ENCODE measurements around the gene PDE7B.
"Not testable (repeated sequence)": the region's sequence is repeated elsewhere in the genome, so short reads cannot be mapped to it uniquely, and the experiment has no call there.

Gene PDE7B

DNA sequence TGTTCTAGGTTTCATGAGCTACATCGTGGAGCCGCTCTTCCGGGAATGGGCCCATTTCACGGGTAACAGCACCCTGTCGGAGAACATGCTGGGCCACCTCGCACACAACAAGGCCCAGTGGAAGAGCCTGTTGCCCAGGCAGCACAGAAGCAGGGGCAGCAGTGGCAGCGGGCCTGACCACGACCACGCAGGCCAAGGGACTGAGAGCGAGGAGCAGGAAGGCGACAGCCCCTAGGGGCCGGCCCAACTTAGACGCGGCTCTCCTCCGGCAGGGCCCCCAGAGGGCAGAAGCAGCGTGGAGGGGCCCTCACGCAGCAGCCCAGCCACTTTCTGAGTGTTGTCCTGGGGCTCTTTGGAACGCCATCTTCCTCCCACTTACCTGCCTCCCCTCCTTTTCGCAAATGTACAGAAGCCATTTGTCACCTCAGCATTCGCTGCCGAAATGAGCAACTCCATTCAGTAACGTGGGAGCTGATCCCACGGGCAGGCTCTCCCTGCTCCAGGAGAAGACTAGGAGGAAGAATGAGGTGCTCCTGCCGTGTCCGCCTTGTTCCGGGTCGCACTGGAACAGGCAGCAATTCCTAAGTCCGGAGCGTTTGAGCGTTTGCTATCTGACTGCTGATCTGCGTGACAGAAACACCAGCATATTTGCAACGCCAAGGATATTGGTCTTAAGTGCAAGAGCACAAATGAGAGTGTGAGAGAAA lies 340.3 kb downstream of the PDE7B start:
- no peak for DNase-seq (ENCODE audit: low spot score)

DNA sequence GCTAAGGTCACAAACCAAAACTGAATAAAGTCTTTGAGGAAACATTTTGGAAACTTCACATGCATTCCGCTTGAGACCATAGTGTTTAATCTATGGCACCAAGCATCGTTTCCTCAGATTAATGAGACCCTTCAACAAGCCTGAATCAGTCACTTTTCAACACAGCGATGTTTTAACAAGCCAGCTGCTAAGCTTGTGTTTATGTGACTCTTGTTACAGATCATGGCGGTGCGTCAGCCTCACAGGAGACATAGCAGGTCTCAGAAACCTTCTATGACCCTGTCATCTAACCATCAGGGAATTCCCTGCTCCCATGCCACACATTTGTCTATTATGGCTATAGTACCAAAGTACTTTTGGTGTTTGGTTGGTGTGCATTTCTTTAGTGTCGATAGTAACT lies 341.4 kb downstream of the PDE7B start:
- no peak for DNase-seq (ENCODE audit: low spot score)

DNA sequence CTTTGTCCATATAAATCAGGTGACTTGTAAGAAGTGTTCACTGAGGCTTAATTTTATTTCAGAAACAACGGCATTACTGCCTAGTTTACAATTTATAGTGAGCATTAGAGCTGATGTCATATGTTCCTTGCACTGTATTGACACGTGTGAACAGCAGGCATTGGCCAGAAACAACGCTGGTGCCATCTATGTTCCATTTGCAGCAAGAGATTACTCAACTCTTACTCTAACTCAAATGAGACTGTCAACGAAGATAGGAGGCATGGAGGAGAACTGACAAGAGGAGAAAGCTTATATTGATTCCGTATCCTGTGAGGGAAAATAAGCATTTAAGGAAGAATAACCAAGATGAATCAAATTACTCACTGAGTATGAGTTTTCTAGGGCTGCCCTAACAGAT lies 350.2 kb downstream of the PDE7B start:
- DNase-seq (ENCODE audit: low spot score): no peak

DNA sequence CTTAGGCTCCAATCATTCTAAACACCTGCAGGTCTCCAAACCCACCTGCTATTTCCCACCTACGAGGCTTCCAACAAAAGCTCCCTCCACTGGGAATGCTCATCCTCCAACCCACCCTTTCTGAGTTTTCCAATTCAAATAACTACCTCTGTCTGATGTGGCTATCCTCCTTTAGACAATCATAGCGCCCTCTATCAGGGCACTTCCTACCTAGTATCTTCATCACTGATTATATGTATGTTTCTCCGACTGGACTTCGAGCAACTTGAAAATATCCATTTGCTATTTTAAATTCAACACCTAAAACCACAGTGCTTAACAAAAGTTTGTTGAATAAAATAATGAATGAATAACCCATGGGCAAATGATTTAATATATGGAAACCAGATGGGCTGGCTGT lies 357.3 kb downstream of the PDE7B start:
- DNase-seq (ENCODE audit: low spot score): no peak

DNA sequence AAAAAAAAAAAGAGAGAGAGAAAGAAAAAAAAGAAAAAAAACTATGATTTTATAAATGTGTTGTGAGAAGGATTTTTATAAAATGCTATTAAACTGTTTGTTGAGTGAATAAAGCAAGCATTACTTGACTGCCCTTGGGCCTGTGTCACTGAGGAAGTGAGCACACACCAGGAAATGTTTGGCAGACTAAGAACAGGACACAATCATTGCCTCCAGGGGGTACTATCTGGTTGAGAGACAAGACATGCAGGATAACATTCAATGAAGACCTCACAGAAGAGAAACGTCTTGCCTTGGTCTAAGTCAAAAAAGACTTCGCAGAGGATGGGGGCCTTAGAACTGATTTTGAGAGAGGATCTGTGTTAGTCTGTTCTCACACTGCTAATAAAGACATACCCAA lies 358.0 kb downstream of the PDE7B start:
- no peak for DNase-seq (ENCODE audit: low spot score)

DNA sequence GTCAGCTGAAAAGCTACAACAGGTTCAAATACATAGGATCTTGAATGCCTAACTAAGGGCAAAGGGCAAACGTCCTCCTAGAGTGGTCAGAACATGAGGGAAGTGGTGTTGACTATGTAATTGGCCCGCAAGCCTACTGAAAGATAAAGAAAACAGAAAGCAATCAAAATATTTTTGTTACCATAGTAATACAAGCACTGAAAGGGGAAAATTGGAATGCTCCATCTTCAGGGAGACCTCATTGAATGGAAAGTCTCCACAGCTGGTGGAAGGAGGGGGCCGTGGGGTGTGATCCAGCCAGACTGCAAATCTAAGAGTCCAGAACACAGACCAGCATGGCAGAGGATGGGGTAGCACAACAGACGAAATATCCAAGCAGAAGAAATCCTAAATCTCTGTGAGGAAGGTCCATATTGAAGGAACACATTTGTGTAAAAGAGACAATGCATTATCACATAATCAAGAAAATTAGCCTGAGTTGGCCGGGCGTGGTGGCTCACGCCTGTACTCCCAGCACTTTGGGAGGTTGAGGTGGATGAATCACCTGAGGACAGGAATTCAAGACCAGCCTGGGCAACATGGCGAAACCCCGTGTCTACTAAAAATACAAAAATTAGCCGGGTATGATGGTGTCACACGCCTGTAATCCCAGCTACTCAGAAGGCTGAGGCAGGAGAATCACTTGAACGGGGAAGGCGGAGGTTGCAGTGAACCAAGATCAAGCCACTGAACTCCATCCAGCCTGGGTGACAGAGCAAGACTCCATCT lies 359.1 kb downstream of the PDE7B start:
- DNase-seq (ENCODE audit: low spot score): no peak

DNA sequence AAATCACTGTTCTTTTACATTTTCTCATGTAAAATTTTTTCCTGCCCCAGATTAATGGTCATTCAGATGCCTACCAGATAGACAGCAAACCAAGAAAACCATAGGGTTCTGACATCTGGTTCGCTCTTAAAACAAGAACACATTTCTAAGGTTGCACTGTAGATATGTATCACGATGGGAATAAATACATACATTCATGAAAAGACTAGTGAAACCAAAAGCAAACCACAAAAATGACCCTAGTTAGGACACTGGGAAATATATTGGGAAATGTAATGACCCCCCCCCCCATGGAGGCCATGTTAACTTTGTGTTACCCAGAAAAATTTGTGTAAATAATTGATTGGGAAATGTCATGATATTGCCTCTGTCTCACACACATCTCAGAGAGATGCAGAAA lies 361.1 kb downstream of the PDE7B start:
- no peak for DNase-seq (ENCODE audit: low spot score)

DNA sequence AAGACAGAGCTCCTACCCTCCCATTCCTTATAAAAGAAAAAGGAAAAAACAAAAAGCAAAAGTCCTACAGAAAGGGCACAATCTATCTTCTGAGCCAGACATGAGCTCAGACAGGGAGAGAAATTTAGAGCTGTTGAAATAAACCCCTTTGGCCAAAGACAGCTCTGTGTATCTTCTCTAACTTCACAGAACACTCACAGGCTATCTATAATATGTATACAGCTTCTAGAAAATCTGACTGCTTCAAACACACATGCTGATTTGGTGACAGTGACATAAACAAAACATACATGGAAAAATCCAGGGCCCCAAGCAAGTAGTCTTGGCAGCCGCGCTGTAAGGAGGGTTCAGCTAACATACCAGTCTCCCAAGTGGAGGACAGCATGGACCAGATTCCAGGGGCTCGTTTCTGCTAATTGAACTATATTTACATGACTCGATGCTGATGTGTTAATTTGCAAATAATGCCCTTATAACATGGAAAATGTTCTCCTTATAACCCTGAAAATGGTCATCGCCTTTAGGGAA lies 361.6 kb downstream of the PDE7B start:
- DNase-seq (ENCODE audit: low spot score): no peak

DNA sequence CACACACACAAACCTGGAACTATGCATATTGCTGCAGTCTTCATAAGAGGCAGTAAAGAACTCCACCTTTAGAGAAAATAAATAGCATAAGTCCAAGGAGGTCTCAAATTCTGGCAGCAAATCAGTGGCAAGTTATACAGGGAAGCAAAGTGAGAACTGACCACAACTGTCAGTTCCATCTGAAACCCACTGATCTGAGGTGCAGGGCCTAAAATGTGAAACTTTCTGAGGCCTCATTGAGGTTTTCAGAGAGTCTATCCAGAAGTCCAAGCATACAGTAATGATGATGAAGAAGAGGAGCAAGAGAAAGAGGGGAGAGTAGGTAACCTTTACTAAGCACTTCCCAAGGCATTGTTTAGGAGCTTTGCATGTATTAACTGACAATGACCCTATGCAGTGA lies 362.4 kb downstream of the PDE7B start:
- DNase-seq (ENCODE audit: low spot score): no peak

DNA sequence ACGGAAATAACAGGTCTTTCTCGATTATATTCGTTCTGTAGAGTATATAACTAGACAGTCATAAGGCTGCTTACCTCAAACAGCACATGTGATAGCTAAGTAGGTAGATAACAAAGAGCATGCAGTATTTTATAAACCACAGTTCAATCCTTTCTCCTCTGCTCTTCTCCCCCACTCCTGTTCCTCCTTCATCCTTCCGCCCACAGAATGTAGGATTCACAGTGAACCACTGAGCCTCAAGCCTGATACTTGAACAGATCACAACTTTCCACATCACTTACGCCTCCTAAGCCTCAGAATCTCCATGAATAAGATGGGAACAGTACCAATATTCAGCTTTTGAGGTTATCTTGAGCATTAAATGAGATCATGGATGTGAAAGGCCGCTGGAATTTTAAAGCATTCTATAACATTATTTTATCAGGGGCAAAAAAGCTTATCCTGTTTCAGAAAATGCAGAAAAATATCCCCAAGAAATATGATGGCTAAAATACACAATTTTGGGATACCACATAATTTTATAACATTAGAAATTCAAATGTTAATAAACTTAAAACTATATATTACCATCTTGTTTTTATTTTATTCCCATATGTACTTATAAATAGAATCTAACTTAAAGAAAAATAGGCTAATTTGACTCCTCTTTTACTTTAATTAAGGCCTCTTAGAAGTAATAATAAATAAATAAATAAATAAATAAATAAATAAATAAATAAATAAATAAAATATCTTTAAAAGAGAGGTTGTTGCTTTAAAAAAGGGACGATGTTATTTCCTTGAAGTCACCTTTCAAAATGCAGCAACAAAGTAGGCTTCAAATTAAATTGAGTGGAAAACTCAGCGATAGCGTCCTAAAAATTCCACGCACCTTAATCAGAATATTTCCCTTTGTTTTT lies 365.3 kb downstream of the PDE7B start:
- no peak for DNase-seq (ENCODE audit: low spot score)

DNA sequence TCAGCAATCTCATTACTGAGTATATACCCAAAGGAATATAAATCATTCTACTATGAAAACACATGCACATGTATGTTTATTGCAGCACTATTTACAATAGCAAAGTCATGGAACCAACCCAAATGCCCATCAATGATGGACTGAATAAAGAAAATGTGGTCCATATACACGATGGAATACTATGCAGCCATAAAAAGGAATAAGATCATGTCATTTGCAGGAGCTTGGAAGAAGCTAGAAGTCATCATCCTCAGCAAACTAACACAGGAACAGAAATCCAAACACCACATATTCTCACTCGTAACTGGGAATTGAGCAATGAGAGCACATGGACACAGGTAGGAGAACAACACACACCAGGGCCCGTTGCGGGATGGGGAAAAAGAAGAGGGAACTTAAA lies 373.5 kb downstream of the PDE7B start:
- DNase-seq (ENCODE audit: low spot score): not testable (repeated sequence)

DNA sequence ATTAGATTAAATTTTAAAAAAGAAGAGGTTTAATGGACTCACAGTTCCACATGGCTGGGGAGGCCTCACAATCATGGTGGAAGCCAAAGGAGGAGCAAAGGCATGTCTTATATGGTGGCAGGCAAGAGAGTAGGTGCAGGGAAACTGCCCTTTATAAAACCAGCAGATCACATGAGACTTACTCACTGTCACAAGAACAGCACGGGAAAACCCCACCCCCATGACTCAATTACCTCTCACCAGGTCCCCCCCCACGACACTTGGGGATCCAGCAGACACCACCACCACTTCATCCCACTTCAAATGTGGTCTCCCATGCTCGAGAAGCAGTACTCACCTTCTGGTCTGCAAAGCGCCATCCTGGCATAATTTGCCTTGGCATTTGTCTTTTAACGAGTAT lies 374.0 kb downstream of the PDE7B start:
- no peak for DNase-seq (ENCODE audit: low spot score)

DNA sequence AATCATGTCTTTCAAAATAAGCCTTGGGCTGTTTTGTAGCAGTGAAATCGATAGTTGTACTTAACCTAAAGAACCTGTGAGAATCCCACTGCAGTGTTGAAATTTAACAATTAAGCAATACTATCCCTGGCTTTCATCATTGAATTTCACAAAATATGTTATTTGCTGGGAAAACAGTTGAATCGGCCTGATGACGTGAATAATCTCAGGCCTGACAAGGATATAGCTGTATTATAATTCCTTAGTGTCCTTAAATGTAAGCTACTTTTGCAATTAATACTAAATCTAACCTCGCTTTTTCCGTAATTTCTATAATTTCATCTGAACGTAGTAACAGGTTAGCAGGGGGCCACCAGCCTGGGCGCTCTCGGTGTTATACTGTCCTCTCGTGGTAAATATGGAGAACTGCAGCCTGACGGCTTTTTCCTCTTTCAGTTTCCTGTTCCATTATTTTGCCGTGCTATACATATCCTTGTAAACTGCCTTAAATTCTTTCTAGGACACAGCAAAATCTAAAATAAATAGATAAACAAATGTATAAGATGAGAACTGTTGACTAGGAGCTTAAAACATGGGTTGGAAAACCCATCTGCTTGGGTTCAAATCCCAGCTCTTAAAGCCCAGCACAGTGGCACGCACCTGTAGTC lies 374.6 kb downstream of the PDE7B start:
- no peak for DNase-seq (ENCODE audit: low spot score)

DNA sequence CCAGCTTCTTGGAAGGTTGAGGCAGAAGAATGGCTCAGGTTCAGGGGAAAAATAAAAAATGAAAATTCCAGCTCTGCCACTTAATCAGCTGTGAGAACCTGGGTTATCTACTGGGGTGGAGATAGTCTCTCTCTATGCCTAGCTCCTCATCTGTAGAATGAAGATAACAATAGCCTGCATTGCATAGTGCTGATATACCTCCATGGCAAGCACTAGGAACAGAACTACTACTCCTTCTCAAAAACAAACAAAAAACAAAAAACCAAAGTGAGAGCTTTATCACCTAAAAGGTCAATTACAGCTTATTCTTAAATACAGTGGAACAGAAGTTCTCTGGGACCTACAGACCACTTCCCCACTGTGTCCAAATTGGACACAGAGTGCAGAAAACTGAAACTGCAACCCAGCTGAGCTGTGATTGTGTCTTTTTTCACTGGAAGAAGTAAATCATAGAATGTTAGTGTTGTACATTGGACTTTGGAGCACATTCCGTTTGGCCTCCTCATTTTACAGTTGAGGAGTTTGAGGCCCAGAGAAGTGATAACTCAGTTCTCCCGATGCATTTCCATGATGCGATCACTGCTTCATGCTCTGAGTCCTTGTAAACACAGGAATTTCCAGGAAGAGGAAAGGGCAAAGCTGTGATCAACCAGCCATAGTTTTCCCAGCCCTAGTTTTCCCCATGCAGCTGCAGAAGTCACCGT lies 375.3 kb downstream of the PDE7B start:
- no peak for DNase-seq (ENCODE audit: low spot score)

DNA sequence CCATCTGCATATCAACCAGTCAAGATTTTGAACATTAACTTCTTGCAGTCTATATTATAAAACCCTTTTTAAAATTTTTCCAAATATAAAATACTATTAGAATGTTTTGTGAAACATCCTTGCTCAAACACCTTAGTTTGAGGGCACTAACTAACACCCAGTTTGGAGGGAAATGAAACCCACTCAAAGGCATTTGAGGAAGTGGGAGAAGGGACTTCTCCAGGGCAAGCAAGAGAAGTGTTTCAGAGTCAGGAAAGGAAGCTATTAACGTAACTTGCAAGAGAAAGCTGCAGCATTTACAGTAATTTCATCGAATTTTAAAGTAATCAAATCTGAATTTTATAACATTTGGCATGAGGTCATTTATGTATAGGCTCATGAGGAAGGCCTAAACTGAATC lies 377.3 kb downstream of the PDE7B start:
- DNase-seq (ENCODE audit: low spot score): no peak

DNA sequence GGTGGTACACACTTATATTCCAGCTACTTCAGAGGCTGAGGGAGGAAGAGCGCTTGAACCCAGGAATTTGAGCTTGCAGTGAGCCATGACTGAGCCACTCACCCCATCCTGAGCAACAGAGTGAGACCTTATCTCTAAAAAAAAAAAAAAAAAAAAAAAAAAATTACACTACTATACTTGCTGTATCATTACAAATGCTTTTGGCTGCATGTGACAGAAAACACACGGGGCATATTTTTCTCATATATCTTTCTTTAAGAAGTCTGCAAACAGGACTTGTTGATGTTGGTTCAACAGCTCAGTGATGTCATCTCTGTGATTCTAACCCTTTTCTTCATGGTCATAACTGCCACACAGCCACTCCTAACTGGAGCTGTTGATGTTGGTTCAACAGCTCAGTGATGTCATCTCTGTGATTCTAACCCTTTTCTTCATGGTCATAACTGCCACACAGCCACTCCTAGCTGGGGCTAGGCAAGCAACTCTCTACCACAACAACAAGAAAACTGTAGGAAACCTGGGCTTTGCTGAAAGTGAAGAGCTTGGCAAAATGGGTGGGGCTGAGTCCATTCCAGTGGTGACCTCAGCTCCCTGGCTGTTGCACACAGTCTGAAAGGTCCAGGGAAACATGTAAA lies 378.8 kb downstream of the PDE7B start:
- no peak for DNase-seq (ENCODE audit: low spot score)

DNA sequence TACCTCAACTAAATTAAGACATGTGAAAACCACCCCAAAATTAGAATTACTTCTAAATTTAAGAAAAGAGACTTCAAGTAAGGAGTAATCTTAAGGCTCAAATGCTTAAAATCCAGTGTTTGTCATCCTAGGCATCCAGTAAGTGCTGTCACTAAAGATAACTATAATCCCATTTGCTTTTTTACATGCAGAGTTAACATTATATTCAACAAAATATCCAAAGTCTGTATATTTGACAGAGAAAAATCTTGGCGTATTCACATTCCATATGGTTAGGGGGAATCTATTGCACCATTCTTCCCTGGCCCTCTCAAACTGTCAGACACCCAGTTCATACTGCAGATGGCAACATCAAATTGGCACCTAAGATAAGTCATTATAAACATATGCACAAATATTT lies 381.2 kb downstream of the PDE7B start:
- no peak for DNase-seq (ENCODE audit: low spot score)

DNA sequence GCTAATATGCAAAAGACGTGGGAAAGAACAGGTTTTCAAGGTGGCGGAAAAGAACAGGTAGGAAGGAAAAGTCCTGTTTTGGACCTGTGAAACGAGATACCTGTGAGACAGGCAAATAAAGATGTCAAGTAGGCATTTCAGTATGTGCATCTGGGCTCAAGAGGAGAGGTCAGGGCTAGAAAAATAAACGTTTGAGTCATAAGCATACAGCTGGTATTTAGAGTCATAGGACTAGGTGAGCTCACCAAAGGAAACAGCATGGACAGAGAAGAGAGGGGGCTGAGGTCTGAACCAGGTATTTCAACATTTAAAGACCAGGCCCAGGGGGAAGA lies 383.7 kb downstream of the PDE7B start:
- no peak for DNase-seq (ENCODE audit: low spot score)

DNA sequence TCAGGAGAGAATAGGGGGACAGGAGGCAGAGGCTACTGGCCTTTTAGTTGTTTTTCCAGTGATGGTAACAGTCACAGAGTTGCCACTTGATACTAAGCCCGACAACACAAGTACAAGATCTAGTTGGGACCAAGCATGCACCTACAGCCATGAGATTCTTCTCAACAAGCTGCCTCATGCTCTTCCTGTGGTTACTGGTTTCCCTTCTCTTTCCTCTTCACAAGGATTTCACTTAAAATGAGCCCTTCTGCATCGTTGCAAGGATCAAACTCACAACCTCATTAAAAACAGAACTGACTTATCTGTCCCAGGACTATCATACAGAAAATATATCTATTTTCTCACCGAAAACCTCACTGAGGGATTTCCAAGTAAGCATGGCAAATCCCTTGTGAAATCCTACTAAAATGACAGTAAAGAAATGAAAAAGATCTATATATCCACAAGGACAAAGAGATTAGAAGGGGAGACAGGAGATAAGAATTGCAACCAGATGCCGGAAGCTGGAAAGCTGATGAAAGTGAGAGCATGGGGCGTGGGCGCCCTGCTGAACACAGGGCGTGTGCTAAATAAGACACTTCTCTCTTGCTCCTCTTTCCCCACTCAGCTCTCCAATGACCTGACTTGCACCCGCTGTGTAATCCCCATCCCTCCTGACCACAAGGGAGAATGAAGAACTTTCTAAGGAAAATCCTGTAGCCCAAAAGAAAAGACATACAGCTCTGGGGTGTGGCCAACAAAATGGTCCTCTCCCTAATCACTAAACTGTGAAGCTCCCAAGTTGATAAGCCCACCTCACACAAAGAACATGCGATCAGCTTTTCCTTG lies 385.2 kb downstream of the PDE7B start:
- no peak for DNase-seq (ENCODE audit: low spot score)

DNA sequence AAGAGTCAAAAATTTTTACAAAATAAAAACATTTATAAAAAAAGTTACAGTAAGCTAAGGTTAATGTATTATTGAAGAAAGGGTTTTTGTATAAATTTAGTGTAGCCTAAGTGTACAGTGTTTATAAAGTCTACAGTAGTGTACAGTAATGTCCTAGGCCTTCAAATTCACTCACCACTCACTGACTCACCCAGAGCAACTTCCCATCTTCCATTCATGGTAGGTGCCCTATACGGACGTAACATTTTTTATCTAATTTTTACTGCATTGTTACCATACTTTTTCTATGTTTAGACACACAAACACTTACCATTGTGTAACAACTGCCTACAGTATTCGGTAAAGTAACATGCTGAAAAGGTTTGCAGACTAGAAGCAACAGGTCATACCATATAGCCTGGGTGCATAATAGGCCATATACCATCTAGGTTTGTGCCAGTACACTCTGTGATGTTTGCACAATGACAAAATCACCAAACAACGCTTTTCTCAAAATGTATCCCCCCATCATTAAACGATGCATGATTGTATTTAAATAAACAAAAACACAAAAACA lies 392.6 kb downstream of the PDE7B start:
- DNase-seq (ENCODE audit: low spot score): no peak
